GM21717 (cell line): ENCODE data around the gene KIT.

Experiments
- ATAC-seq: cut with Tn5 transposase; IDR thresholded peaks from one replicate; pipeline ENCODE4 v1.9.1; 2021; ENCODE audit warnings: mild to moderate bottlenecking, moderate library complexity; ENCODE audit not compliant: unreplicated experiment

The KIT gene

GRCh38 chr4:54695788-54696187, 38.0 kb downstream of the KIT start:
- ATAC-seq: no peak

DNA sequence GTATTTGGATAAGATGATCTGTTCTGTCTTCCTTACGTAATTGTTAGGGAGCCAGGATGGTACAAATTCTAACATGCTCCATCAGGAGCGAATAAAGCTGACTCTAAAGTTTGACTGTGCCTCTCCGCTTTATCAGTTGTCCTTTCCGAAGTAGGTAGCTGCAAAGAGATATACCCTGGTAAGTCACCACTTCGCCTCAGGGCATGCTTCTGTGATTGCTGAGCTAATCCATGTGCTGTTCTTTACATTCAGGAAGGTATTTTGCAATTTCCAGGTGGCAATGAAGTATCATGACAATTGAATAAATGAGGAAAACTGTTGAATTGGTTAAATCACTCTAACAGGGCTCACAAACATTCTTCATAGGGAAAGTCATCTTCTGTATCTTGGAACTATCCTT, 38.9 kb downstream of the KIT start:
- ATAC-seq: no peak

DNA sequence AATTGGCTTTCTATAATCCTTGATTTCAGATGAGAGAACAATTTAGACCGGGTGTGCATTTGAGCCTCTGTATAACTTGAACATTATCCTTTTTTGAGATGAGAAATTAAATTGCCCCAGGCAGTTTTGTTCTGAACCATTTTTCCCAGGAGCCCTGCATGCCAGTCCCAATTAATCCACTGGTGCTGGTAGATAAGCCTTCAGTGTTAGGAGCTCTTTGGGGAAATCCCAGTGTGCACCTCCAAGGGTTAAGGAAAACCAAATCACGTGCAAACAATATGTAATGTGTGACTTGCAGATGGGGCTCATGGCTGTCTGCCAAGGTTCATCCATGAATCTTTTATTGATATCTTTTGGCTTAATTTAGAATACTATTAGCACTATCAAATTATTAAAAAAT, 43.2 kb downstream of the KIT start:
- ATAC-seq: no peak

GRCh38 chr4:54703182-54703581, 45.4 kb downstream of the KIT start:
- ATAC-seq: no peak

DNA sequence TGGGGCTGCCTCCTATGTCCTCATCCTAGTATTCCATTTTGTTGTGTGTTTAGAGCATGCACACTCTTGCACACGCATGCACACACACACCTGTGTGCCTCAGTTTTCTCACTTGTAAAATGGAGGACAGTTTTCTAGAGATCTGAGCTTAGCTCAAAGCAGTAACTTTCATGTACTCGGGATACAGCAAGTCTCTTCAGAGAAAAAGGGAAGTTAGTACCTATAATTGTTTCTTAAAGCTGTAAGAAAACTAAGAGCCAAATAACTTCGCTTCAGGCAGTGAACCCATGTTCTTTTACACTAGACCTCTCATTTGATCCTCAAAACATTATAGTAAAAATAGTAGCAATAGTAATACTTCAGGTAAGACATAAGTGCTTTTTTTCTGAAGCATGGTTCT, 49.6 kb downstream of the KIT start:
- no peak for ATAC-seq

- ATAC-seq: no peak
Measured at GRCh38 chr4:54708339-54709279, 50.9 kb downstream of the KIT start.

GRCh38 chr4:54709400-54709799, 51.6 kb downstream of the KIT start:
- no peak for ATAC-seq

DNA sequence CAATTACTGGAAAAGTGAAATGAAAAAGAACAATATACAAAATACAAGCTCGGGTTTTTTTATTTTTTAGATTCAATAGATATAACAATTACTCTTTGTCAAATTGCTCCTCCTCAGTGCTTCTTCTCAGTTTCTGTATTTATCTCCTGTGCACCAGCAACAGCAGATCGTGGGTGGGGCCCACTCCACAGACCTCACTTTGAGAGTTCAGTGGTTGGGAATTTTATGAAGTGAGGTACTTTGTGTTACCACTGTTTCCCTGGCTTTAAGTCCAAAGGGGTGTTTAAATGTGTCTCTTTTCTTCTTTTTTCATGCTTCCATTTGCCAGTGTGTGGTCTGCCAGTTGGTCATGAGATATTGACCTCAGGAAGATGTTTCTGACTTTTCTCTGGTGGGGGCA, 54.4 kb downstream of the KIT start:
- ATAC-seq: no peak

DNA sequence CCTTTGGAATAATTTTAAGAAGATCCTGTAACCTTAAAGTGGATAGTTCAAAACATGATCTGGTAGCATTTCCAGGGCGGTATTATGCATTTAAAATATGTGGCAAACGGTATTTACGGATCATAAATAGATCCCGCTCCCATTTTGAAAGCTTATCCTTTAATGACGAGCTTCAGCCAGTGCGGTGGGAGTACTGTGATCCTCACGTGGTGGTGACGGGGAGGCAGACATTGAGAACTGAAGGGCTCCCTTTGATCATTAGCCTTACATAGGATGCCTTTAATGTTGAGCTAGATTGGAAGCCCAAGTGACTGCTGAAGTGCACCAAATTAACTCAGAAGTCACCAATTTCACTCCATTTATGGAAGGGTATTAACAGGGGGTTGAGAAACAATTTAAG, 56.9 kb downstream of the KIT start:
- ATAC-seq: no peak

- ATAC-seq: no peak
Measured at GRCh38 chr4:54716478-54717065, 58.8 kb downstream of the KIT start.

GRCh38 chr4:54717694-54718093, 59.9 kb downstream of the KIT start:
- ATAC-seq: no peak

GRCh38 chr4:54719378-54719777, 61.6 kb downstream of the KIT start:
- ATAC-seq: no peak

DNA sequence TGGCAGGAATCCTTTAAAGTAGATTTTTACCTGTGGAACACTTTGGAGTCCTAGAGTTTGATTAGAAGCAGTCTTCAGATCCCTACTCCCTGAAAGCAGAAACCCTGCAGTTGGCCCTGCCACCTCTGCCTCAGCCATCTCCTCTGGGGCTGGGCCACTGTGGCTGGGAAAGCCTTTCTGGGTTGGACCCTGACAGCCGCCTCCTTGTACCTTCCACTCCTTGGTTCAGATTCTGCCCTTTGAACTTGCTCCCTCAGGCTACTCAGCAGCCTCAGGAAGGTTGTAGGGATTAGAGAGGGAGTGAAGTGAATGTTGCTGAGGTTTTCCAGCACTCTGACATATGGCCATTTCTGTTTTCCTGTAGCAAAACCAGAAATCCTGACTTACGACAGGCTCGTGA, 65.5 kb downstream of the KIT start:
- no peak for ATAC-seq

DNA sequence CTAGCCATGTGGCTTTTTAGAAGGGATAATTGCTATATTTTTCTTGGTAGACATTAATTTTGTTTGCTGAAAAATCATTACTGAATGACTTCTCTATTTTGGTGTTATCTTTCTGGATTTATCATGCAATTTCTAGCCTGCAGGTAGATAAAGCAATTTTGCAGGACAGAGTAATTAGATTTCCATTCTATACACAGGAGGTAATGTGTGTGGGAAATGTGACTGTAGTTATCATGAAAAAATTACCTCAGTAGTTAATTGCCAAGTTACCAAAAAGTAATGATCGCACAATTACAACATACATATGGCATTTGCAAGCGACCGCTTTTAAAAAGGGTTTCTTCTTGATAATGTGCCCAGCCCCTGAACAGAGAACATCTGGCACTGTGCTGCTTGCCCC, 66.1 kb downstream of the KIT start:
- no peak for ATAC-seq

- no peak for ATAC-seq
Measured at GRCh38 chr4:54726907-54727306, 69.2 kb downstream of the KIT start.

DNA sequence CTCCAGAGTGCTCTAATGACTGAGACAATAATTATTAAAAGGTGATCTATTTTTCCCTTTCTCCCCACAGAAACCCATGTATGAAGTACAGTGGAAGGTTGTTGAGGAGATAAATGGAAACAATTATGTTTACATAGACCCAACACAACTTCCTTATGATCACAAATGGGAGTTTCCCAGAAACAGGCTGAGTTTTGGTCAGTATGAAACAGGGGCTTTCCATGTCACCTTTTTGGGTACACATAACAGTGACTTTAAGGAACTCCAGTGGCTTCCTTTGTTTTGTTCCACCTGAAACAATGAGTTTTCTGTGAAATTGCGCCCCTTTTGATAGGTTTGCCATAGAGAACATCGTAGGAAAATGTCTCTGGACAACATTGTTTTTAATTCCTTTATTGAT, 69.6 kb downstream of the KIT start:
- ATAC-seq: no peak

DNA sequence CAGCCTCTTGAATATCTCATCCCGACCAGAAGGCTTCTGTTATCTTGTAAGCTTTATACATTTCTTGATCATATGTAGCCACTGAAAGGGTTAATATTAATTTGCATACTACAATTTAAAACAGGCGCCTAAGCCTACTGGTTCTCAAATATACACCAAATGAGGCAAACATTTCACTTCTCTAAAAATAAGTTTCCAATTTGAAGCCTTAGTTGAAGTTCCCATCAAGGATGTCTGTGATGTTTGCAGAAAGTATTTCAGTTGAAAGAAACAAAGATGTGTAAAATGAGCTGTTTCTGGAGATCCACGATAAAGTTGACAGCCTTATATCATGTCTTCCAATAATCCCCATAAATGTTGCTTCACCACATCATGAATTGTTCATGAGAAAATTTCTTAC, 70.6 kb downstream of the KIT start:
- no peak for ATAC-seq

DNA sequence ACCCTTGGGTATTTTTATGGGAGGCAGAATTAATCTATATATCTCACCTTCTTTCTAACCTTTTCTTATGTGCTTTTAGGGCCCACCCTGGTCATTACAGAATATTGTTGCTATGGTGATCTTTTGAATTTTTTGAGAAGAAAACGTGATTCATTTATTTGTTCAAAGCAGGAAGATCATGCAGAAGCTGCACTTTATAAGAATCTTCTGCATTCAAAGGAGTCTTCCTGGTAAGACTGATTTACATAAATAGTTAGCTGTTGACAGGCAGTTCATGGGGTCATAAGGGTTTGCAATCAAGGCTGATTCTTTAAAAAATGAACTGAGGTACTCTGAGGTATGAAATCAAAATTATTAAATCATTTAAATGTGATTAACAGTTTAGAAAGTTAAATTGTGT, 71.5 kb downstream of the KIT start:
- no peak for ATAC-seq

DNA sequence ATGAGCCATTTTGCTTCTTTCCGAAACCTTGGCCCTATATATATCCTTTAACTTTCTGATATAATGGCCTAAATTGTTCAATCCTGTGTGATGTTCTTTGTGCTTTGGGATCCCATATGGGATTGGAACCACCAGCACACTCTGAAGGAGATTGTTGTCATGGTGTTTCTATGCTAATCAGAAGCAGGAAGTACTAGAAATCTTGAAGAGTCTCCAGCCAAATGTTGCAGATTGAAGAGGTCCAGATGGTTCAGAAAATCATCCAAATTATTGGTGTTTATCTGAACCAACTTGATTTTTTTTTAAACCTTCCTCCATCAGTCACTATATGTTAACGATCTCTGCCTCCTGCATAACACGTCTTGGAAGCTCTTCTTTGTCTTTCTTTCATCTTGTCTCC, 72.8 kb downstream of the KIT start:
- no peak for ATAC-seq

GRCh38 chr4:54731552-54731951, 73.8 kb downstream of the KIT start:
- no peak for ATAC-seq

DNA sequence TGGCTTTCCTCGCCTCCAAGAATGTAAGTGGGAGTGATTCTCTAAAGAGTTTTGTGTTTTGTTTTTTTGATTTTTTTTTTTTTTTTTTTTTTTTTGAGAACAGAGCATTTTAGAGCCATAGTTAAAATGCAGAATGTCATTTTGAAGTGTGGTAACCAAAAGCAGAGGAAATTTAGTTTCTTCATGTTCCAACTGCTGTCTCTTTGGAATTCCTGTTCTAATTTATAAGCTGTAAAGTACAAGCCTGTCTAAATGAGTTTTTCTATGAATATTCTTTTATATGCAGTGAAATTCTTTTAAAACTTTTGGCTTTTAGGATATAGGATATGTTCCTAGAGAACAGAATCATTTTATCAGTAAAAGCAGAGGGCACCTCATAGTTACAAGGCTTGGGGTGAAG, 74.2 kb downstream of the KIT start:
- ATAC-seq: no peak

- no peak for ATAC-seq
Measured at GRCh38 chr4:54737421-54737820, 79.7 kb downstream of the KIT start.

- no peak for ATAC-seq
Measured at GRCh38 chr4:54741202-54741601, 83.4 kb downstream of the KIT start.
